ENCODE measurements around the gene FXYD6. TPM values are rescaled to one million over a fixed set of nuclear protein-coding genes. Genes with fewer than 3 reads are reported as not detected.
"Not testable (repeated sequence)": the region's sequence is repeated elsewhere in the genome, so short reads cannot be mapped to it uniquely, and the experiment has no call there.

The FXYD6 gene
- total and polyA plus RNA-seq, 4 donors: 37.0 to 70.0 (median 43.9) TPM

GRCh38 chr11:117868815-117869561 lies 7.5 kb downstream of the FXYD6 start:
- peaks cover 7 to 36% (median 14%) of the 10 kb centered on the region in 5 donors for H3K4me1 ChIP-seq (ENCODE audit: control insufficient read depth in 5 of 5, insufficient read depth in 5 of 5, low read length in 5 of 5)
- no peaks in the 10 kb centered on the region for H3K36me3 ChIP-seq (ENCODE audit: control insufficient read depth in 4 of 4, insufficient read depth in 4 of 4, low read length in 4 of 4)
- 77 to 85% methylated on average over 17 of the region's 17 CpGs for WGBS, 2 donors
- no peak overlapping the region for H3K4me3 ChIP-seq
- ATAC-seq (ENCODE audit: insufficient read depth, low FRiP score) (no peak), DNase-seq (no peak)
- H3K27me3 ChIP-seq (ENCODE audit: control insufficient read depth in 3 of 3, insufficient read depth in 3 of 3, low read length in 2 of 3): no peaks in the 10 kb centered on the region
- no peak overlapping the region for H3K9ac ChIP-seq (ENCODE audit: insufficient read depth in 1 of 2, low read length in 2 of 2)
- no peak for TF ChIP-seq CTCF (IDR thresholded peaks at IDR 0.05; ENCODE audit: control extremely low read depth, extremely low read depth)
- peak overlapping the region in 1 of 2 donors; percentile 28 for H3K27ac ChIP-seq (ENCODE audit: low read depth in 1 of 2, low read length in 1 of 2)
- no peaks in the 10 kb centered on the region for H3K9me3 ChIP-seq (ENCODE audit: control insufficient read depth in 4 of 4, insufficient read depth in 3 of 4, low read length in 3 of 4)

DNA sequence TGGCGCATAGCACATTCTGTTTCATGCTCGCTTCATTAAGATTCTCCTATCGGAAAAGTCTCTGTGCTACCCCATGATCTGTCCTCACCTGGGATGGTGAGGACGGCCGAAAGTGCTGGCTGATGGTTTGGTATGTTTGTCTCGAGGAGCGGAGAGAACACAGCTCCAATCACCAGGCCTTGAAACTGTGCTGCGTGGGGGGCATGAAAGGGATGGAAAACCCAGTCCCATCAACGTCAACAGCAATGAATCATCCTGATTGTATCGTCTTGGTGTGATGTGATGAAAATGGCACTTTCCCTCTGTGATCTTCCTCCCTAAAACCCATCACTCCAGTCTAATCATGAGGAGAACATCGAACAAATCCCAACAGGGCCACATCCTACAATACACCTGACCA lies 8.4 kb downstream of the FXYD6 start:
- H3K9ac ChIP-seq (ENCODE audit: insufficient read depth in 1 of 2, low read length in 2 of 2): no peak overlapping the region
- ATAC-seq (ENCODE audit: insufficient read depth, low FRiP score) (no peak), DNase-seq (no peak)
- H3K9me3 ChIP-seq (ENCODE audit: control insufficient read depth in 4 of 4, insufficient read depth in 3 of 4, low read length in 3 of 4): no peaks in the 10 kb centered on the region
- H3K27me3 ChIP-seq (ENCODE audit: control insufficient read depth in 3 of 3, insufficient read depth in 3 of 3, low read length in 2 of 3): no peaks in the 10 kb centered on the region
- no peak for TF ChIP-seq CTCF (IDR thresholded peaks at IDR 0.05; ENCODE audit: control extremely low read depth, extremely low read depth)
- H3K27ac ChIP-seq (ENCODE audit: low read depth in 1 of 2, low read length in 1 of 2): no peak overlapping the region
- WGBS, 2 donors: 78 to 86% methylated on average over 11 of the region's 11 CpGs
- H3K4me3 ChIP-seq: no peak overlapping the region
- no peaks in the 10 kb centered on the region for H3K36me3 ChIP-seq (ENCODE audit: control insufficient read depth in 4 of 4, insufficient read depth in 4 of 4, low read length in 4 of 4)
- peaks cover 0 to 36% (median 18%) of the 10 kb centered on the region in 5 donors for H3K4me1 ChIP-seq (ENCODE audit: control insufficient read depth in 5 of 5, insufficient read depth in 5 of 5, low read length in 5 of 5)

DNA sequence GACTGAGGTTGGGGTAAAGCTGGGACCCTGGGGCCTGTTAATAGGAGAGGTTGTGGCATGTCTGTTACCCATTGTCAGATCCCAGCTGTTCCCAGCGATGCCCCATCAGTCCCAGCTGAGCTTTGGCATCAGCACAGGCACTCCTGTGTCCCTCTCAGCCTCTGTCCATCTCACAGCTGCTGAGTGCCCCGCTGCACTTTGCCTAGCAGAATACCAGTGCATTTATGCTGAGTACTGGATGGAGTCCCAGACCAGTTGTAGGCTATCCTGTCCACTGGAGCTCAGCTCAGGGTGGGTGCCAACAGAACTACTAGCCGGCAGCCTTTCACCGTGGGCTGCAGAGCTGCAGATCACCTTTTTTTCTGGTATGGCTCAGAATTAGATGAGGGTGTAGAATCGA lies 9.9 kb downstream of the FXYD6 start:
- H3K36me3 ChIP-seq (ENCODE audit: control insufficient read depth in 4 of 4, insufficient read depth in 4 of 4, low read length in 4 of 4): no peaks in the 10 kb centered on the region
- TF ChIP-seq CTCF (IDR thresholded peaks at IDR 0.05; ENCODE audit: control extremely low read depth, extremely low read depth): no peak
- ATAC-seq (ENCODE audit: insufficient read depth, low FRiP score) (no peak), DNase-seq (no peak)
- no peaks in the 10 kb centered on the region for H3K9me3 ChIP-seq (ENCODE audit: control insufficient read depth in 4 of 4, insufficient read depth in 3 of 4, low read length in 3 of 4)
- no peaks in the 10 kb centered on the region for H3K27me3 ChIP-seq (ENCODE audit: control insufficient read depth in 3 of 3, insufficient read depth in 3 of 3, low read length in 2 of 3)
- peaks cover 0 to 42% (median 27%) of the 10 kb centered on the region in 5 donors for H3K4me1 ChIP-seq (ENCODE audit: control insufficient read depth in 5 of 5, insufficient read depth in 5 of 5, low read length in 5 of 5)
- peak overlapping the region in 1 of 2 donors; percentile 34 for H3K27ac ChIP-seq (ENCODE audit: low read depth in 1 of 2, low read length in 1 of 2)
- no peak overlapping the region for H3K9ac ChIP-seq (ENCODE audit: insufficient read depth in 1 of 2, low read length in 2 of 2)
- WGBS, 2 donors: 79 to 80% methylated on average over 5 of the region's 5 CpGs
- no peak overlapping the region for H3K4me3 ChIP-seq

DNA sequence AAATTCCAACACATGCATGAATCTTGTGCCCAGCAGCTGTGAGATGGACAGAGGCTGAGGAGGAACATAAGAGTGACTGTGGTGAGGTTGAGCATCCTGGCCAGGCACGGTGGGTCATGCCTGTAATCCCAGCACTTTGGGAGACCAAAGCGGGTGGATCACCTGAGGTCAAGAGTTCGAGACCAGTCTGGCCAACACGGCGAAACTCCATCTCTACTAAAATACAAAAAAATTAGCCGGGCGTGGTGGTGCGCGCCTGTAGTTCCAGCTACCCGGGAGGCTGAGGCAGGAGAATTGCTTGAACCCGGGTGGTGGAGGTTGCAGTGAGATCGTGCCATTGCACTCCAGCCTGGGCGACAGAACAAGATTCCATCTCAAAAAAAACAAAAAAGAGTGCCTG lies 10.9 kb downstream of the FXYD6 start:
- not testable (repeated sequence) for H3K9ac ChIP-seq (ENCODE audit: insufficient read depth in 1 of 2, low read length in 2 of 2); H3K36me3 ChIP-seq (ENCODE audit: control insufficient read depth in 4 of 4, insufficient read depth in 4 of 4, low read length in 4 of 4); DNase-seq; ATAC-seq (ENCODE audit: insufficient read depth, low FRiP score); H3K4me3 ChIP-seq; H3K9me3 ChIP-seq (ENCODE audit: control insufficient read depth in 4 of 4, insufficient read depth in 3 of 4, low read length in 3 of 4); H3K27me3 ChIP-seq (ENCODE audit: control insufficient read depth in 3 of 3, insufficient read depth in 3 of 3, low read length in 2 of 3); H3K27ac ChIP-seq (ENCODE audit: low read depth in 1 of 2, low read length in 1 of 2)
- peaks cover 0 to 50% (median 35%) of the 10 kb centered on the region in 5 donors for H3K4me1 ChIP-seq (ENCODE audit: control insufficient read depth in 5 of 5, insufficient read depth in 5 of 5, low read length in 5 of 5)
- 96 to 100% methylated on average over 13 of the region's 13 CpGs for WGBS, 2 donors
